NCI-H748 (cell line): Measurements from ENCODE around the gene SF3B3.
"Not testable (repeated sequence)": the region's sequence is repeated elsewhere in the genome, so short reads cannot be mapped to it uniquely, and the experiment has no call there.

ENCODE experiments used
- DNase-seq: peaks from one replicate; lab custom pipeline; 2025; ENCODE audit not compliant: unreplicated experiment; lab: John Stamatoyannopoulos, UW

SF3B3 gene

GRCh38 chr16:70611785-70612303 is 88.2 kb downstream of the SF3B3 start:
- no peak for DNase-seq

DNA sequence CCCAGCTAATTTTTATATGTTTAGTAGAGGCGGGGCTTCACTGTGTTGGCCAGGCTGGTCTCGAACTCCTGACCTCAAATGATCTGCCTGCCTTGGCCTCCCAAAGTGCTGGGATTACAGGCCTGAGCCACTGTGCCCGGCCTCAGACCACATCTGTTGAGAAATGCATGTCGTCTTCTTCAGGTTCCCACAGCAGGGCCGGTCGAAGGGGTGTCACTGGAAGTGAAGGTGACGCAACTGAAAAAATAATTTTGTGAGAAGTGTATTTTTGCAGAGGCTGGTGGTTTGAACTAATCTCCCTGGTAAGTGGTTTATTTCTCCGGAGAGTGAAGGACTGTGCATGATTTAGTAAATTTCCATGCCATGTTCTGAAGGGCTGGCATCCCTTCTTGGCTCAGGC is 89.3 kb downstream of the SF3B3 start:
- no peak for DNase-seq

- DNase-seq = no peak
Observed at GRCh38 chr16:70614208-70614951, 90.8 kb downstream of the SF3B3 start.

- no peak for DNase-seq
Observed at GRCh38 chr16:70615945-70616344, 92.3 kb downstream of the SF3B3 start.

- DNase-seq = not testable (repeated sequence)
Observed at GRCh38 chr16:70621864-70622263, 98.2 kb downstream of the SF3B3 start.
